ENCODE measurements around the gene LRRC1.

Gene LRRC1

DNA sequence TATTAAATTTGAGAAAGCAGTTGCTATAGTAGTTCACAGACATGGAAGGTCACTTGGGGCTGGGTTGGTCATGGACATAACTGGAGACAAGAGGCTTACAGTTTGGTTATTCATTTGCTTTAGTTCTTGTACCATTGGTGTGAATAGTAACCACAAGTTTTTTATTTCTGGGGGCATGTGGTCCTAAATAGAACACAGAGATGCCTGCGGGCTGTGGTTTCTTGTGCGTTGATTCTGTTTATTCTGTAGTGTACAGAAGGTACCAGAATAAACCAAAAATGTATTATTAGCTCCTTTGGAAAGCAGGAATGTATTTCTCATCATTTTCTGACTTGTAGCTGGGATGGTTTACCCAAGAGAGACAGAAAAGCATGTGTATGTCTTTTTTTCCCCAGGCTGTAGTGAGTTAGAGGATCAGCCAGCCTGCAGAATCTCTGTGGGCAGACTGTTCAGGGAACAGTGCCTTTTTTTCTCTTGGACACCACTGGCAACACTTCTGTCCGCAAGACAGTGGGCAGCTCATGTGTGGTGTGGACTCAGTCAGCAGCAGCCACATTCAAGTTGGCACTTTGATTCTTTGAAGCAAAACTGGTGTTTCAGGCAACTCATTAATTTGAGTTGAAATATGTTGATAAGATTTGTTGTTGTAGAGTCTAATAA, 122.1 kb downstream of the LRRC1 start:
- Histone ChIP-seq H3K27me3 (ENCODE audit: insufficient read depth, poor library complexity, severe bottlenecking) (no peaks in the 10 kb centered on the region), H3K4me1 (ENCODE audit: insufficient read depth, poor library complexity, severe bottlenecking) (no peaks in the 10 kb centered on the region), H3K4me3 (ENCODE audit: severe bottlenecking) (no peak overlapping the region), H3K27ac (ENCODE audit: poor library complexity, severe bottlenecking) (no peak overlapping the region), H3K9me3 (ENCODE audit: severe bottlenecking) (no peaks in the 10 kb centered on the region), H3K36me3 (ENCODE audit: low read depth) (peaks cover 29% of the 10 kb centered on the region)
- DNase-seq (ENCODE audit: low spot score), result no peak
- no peak for ATAC-seq (ENCODE audit: low read depth)
- TF ChIP-seq, protein P1, sequence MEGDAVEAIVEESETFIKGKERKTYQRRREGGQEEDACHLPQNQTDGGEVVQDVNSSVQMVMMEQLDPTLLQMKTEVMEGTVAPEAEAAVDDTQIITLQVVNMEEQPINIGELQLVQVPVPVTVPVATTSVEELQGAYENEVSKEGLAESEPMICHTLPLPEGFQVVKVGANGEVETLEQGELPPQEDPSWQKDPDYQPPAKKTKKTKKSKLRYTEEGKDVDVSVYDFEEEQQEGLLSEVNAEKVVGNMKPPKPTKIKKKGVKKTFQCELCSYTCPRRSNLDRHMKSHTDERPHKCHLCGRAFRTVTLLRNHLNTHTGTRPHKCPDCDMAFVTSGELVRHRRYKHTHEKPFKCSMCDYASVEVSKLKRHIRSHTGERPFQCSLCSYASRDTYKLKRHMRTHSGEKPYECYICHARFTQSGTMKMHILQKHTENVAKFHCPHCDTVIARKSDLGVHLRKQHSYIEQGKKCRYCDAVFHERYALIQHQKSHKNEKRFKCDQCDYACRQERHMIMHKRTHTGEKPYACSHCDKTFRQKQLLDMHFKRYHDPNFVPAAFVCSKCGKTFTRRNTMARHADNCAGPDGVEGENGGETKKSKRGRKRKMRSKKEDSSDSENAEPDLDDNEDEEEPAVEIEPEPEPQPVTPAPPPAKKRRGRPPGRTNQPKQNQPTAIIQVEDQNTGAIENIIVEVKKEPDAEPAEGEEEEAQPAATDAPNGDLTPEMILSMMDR (IDR thresholded peaks at IDR 0.05; ENCODE audit: poor library complexity, severe bottlenecking), result no peak

DNA sequence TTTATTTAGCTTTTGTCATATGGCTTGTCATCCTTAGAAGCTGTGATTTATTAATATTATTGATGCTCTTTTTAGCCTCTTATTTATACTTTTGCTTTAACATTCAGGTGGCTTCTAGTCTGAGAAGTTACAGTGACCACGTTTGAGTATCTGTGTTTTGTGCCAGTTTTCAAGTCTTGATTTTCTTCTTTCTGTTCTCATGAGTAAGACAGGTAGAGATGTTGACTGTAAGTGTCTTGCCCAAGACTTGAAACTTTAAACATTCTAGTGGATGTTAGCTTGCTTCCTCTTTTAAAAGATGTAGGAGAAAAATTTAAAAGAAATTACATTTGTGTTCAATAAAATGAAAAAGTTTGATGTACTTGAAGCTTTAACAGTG, 122.6 kb downstream of the LRRC1 start:
- H3K9me3 ChIP-seq (ENCODE audit: severe bottlenecking), result no peaks in the 10 kb centered on the region
- H3K27me3 ChIP-seq (ENCODE audit: insufficient read depth, poor library complexity, severe bottlenecking), result no peaks in the 10 kb centered on the region
- DNase-seq (ENCODE audit: low spot score) (no peak), ATAC-seq (ENCODE audit: low read depth) (no peak)
- TF ChIP-seq, protein P1 (IDR thresholded peaks at IDR 0.05; ENCODE audit: poor library complexity, severe bottlenecking), result no peak
- H3K36me3 ChIP-seq (ENCODE audit: low read depth), result peaks cover 34% of the 10 kb centered on the region
- no peak overlapping the region for H3K27ac ChIP-seq (ENCODE audit: poor library complexity, severe bottlenecking)
- H3K4me1 ChIP-seq (ENCODE audit: insufficient read depth, poor library complexity, severe bottlenecking), result no peaks in the 10 kb centered on the region
- no peak overlapping the region for H3K4me3 ChIP-seq (ENCODE audit: severe bottlenecking)

DNA sequence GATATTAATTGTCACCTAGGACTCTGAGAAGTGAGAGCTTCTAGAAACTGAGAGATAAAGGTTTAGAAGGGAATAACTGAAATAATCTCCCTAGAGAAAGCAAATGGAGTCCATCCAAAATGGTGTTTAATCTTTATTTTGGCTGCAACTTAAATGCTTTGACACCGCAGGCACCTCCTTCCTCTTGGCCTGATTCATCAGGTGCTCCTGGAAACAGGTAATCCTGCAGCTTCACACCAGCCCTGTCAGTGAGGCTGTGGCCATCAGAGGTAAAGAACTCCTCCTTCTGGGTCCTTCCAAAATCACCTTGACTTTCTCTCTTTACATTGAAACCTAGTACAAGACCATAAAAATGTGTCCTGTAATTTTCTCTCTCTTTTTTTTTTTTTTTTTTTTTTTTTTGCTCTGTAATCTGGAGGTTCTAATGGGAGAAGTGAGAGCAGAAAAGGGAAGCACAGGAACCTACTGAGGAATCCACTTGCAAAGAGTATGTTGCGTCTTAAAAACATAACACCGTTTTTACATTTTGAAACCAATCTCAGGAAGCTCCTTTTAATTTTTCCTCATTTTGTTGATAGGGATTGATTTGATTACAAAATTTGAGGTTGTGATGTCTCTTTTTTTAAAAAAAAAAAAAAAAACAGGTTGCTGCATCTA, 124.2 kb downstream of the LRRC1 start:
- no peak for DNase-seq (ENCODE audit: low spot score)

DNA sequence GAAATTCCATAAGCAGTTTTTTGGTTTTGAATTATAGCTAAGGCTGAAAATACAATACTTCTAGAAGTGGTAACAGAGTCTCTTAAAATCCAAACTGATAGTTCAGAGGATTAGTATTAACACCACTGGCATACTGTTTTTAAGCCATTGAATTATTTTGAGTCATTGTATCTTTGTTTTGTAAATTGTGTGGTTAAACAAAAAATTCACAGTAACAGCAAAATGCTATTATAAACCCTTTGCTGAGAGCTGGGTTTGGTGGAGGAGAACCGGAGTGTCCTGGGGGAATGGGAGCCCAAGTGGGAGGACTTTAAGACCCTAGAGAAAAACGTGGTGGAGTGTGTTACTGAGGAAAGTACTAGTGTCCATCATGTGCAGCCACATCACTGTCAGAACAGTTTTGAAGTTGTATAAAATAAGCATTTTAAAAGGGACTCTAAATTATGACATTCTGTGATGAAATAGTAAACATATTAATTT, 125.1 kb downstream of the LRRC1 start:
- Histone ChIP-seq H3K27me3 (ENCODE audit: insufficient read depth, poor library complexity, severe bottlenecking) (no peaks in the 10 kb centered on the region), H3K36me3 (ENCODE audit: low read depth) (peaks cover 30% of the 10 kb centered on the region), H3K4me1 (ENCODE audit: insufficient read depth, poor library complexity, severe bottlenecking) (no peaks in the 10 kb centered on the region), H3K9me3 (ENCODE audit: severe bottlenecking) (no peaks in the 10 kb centered on the region), H3K27ac (ENCODE audit: poor library complexity, severe bottlenecking) (no peak overlapping the region), H3K4me3 (ENCODE audit: severe bottlenecking) (no peak overlapping the region)
- DNase-seq (ENCODE audit: low spot score), result no peak
- TF ChIP-seq, protein P1 (IDR thresholded peaks at IDR 0.05; ENCODE audit: poor library complexity, severe bottlenecking), result no peak
- no peak for ATAC-seq (ENCODE audit: low read depth)

More for the DNA sequence above, 124.2 kb downstream of the LRRC1 start:
- TF ChIP-seq, protein P1 (IDR thresholded peaks at IDR 0.05; ENCODE audit: poor library complexity, severe bottlenecking), result no peak
- Histone ChIP-seq H3K36me3 (ENCODE audit: low read depth) (peaks cover 30% of the 10 kb centered on the region), H3K4me1 (ENCODE audit: insufficient read depth, poor library complexity, severe bottlenecking) (no peaks in the 10 kb centered on the region), H3K27ac (ENCODE audit: poor library complexity, severe bottlenecking) (no peak overlapping the region), H3K9me3 (ENCODE audit: severe bottlenecking) (no peaks in the 10 kb centered on the region), H3K4me3 (ENCODE audit: severe bottlenecking) (no peak overlapping the region), H3K27me3 (ENCODE audit: insufficient read depth, poor library complexity, severe bottlenecking) (no peaks in the 10 kb centered on the region)
- no peak for ATAC-seq (ENCODE audit: low read depth)

DNA sequence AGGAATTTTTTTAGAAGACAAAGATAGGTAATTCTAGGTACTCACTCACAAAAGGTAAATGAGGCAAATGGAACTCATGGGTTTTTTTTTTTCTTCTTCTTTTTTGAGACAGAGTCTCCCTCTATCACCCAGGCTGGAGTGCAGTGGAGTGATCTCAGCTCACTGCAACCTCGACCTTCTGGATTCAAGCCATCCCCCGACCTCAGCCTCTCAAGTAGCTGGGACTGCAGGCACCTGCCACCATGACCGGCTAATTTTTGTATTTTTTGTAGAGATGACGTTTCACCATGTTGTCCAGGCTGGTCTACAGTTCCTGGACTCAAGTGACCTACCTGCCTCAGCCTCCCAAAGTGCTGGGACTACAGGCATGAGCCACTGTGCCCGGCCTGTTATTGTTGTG, 126.1 kb downstream of the LRRC1 start:
- Histone ChIP-seq H3K4me1 (ENCODE audit: insufficient read depth, poor library complexity, severe bottlenecking) (no peaks in the 10 kb centered on the region), H3K4me3 (ENCODE audit: severe bottlenecking) (no peak overlapping the region), H3K27me3 (ENCODE audit: insufficient read depth, poor library complexity, severe bottlenecking) (no peaks in the 10 kb centered on the region), H3K36me3 (ENCODE audit: low read depth) (peaks cover 30% of the 10 kb centered on the region), H3K9me3 (ENCODE audit: severe bottlenecking) (no peaks in the 10 kb centered on the region), H3K27ac (ENCODE audit: poor library complexity, severe bottlenecking) (no peak overlapping the region)
- TF ChIP-seq, protein P1 (IDR thresholded peaks at IDR 0.05; ENCODE audit: poor library complexity, severe bottlenecking), result no peak
- no peak for DNase-seq (ENCODE audit: low spot score)
- ATAC-seq (ENCODE audit: low read depth), result no peak

All from RWPE2 (cell line).